ENCODE data around the gene ZNF830. TPM values are rescaled to one million over a fixed set of nuclear protein-coding genes. Genes with fewer than 3 reads are reported as not detected.

ZNF830 gene
- polyA plus RNA-seq, 3 donors: 2.1 to 4.7 (median 4.2) TPM

DNA sequence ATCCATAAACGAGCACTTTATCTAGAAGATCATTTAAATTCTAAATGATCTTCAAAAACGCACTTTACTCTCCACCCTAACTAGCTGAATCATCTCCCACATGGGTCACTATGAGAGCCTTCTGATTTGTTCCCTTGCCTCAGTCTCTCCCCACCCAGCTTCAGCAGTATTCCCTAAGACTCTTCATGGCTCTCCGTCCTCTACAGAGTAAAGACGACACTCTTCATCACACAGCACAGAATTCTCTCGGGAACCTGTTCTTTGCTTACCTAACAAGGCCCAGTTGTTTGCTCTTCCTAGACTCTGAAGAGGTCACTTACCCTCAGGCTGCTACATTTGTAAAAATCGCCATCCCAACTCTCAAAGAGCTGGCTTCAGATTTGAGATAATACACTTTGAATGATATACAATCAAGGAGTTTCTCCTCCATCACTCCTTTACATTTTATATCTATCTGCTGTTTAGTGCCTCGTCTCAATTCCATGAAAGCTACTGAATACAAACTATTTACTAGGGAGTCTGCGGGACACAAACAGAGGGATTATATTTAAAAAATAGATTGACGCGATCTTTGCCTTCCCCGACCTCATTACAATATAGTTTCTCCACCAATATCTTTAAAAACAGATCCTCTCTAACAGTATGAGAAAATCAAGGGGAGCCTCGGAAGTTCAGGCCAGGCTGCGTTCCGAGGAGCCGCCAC is 18.5 kb downstream of the ZNF830 start:
- H3K4me1 ChIP-seq (ENCODE audit: control insufficient read depth in 1 of 2, insufficient read depth in 2 of 2, low read length in 2 of 2): peaks cover 16 to 22% of the 10 kb centered on the region in 2 donors
- H3K9me3 ChIP-seq (replicated peaks in 1 of 2; ENCODE audit: control insufficient read depth in 1 of 2, insufficient read depth in 1 of 2, low read length in 2 of 2): no peaks in the 10 kb centered on the region
- H3K36me3 Mint-ChIP-seq: peaks cover 18% of the 10 kb centered on the region in 2 donors
- H4K20me1 ChIP-seq (ENCODE audit: insufficient read depth, low read length): no peaks in the 10 kb centered on the region
- DNase-seq: no peak
- peak overlapping the region; percentile 84 to 96 (median 94) for H3K27ac Mint-ChIP-seq
- TF ChIP-seq, protein P1, sequence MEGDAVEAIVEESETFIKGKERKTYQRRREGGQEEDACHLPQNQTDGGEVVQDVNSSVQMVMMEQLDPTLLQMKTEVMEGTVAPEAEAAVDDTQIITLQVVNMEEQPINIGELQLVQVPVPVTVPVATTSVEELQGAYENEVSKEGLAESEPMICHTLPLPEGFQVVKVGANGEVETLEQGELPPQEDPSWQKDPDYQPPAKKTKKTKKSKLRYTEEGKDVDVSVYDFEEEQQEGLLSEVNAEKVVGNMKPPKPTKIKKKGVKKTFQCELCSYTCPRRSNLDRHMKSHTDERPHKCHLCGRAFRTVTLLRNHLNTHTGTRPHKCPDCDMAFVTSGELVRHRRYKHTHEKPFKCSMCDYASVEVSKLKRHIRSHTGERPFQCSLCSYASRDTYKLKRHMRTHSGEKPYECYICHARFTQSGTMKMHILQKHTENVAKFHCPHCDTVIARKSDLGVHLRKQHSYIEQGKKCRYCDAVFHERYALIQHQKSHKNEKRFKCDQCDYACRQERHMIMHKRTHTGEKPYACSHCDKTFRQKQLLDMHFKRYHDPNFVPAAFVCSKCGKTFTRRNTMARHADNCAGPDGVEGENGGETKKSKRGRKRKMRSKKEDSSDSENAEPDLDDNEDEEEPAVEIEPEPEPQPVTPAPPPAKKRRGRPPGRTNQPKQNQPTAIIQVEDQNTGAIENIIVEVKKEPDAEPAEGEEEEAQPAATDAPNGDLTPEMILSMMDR (IDR thresholded peaks at IDR 0.05): no peak
- H3K9me3 Mint-ChIP-seq: no peaks in the 10 kb centered on the region
- H3K27me3 Mint-ChIP-seq (ENCODE audit: low read depth in 3 of 3): peaks cover 0 to 4% (median 3%) of the 10 kb centered on the region in 3 donors
- intact Hi-C loops (cut with micrococcal nuclease): loop anchor here in 1 of 2 donors (5.0 kb wide), 1 partner anchor 108 kb away; no protein-coding TSS in a partner anchor
- peaks cover 35% of the 10 kb centered on the region for H3K79me2 ChIP-seq (ENCODE audit: insufficient read depth, low read length)
- H3K4me2 ChIP-seq (replicated peaks; ENCODE audit: extremely low read depth, low read length, poor library complexity, severe bottlenecking): peak overlapping the region; percentile 80
- 38% methylated on average over 11 of the region's 15 CpGs for WGBS (ENCODE audit: insufficient coverage)
- H2AFZ ChIP-seq (ENCODE audit: insufficient read depth, low read depth, low read length, poor library complexity, severe bottlenecking): peak overlapping the region; percentile 87
- H3K4me3 Mint-ChIP-seq: peak overlapping the region; percentile 81 to 93
- peaks cover 9 to 21% of the 10 kb centered on the region in 2 donors for H3K36me3 ChIP-seq (replicated peaks in 1 of 2; ENCODE audit: control insufficient read depth in 1 of 2, insufficient read depth in 2 of 2, low read length in 2 of 2)
- H3K9ac ChIP-seq (ENCODE audit: insufficient read depth, low read length, poor library complexity, severe bottlenecking): peak overlapping the region; percentile 98
- peak overlapping the region; percentile 68 to 86 (median 83) for H3K4me3 ChIP-seq (replicated peaks in 1 of 3; ENCODE audit: low read depth in 2 of 3, low read length in 3 of 3)
- H3K27ac ChIP-seq (ENCODE audit: low read depth in 1 of 2, low read length in 2 of 2): peak overlapping the region; percentile 23 to 94
- peaks cover 29% of the 10 kb centered on the region for H3K4me1 Mint-ChIP-seq
- no peaks in the 10 kb centered on the region for H3K27me3 ChIP-seq (ENCODE audit: control insufficient read depth in 2 of 2, insufficient read depth in 2 of 2, low read length in 2 of 2)

DNA sequence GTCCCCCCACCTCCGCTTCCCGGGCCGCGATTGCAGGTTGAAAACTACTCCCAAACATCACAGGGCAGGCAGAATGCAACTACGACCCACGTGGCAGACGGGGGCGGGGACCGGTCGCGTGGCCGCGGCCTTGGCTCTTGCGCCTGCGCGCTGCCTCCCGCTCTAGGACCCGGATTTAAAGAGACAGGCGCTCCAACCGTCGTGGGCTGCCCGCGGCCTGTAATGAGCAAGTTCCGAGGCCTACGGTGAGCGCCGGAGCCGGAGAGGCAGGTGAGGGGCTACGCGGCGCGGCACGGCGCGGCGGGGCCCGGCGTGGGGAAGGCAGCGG is 19.0 kb downstream of the ZNF830 start, which contains the start of gene LIG3:
Gene LIG3 (plus strand): TSS at position 160 of the 328 bp plus-strand sequence. CDS start 2,494 bp downstream, outside the sequence.
- Histone ChIP-seq H3K9me3 (replicated peaks in 1 of 2; ENCODE audit: control insufficient read depth in 1 of 2, insufficient read depth in 1 of 2, low read length in 2 of 2) (no peaks in the 10 kb centered on the region), H3K27me3 (ENCODE audit: control insufficient read depth in 2 of 2, insufficient read depth in 2 of 2, low read length in 2 of 2) (no peaks in the 10 kb centered on the region), H4K20me1 (ENCODE audit: insufficient read depth, low read length) (no peaks in the 10 kb centered on the region), H3K27ac (ENCODE audit: low read depth in 1 of 2, low read length in 2 of 2) (peak within 1 kb of the TSS; percentile 94), H3K4me2 (replicated peaks; ENCODE audit: extremely low read depth, low read length, poor library complexity, severe bottlenecking) (peak within 1 kb of the TSS; percentile 80), H3K4me3 (replicated peaks in 1 of 3; ENCODE audit: low read depth in 2 of 3, low read length in 3 of 3) (peak within 1 kb of the TSS; percentile 68 to 86 (median 83)), H3K4me1 (ENCODE audit: control insufficient read depth in 1 of 2, insufficient read depth in 2 of 2, low read length in 2 of 2) (peaks cover 16 to 22% of the 10 kb centered on the region in 2 donors), H3K36me3 (replicated peaks in 1 of 2; ENCODE audit: control insufficient read depth in 1 of 2, insufficient read depth in 2 of 2, low read length in 2 of 2) (peaks cover 9 to 27% of the 10 kb centered on the region in 2 donors), H2AFZ (ENCODE audit: insufficient read depth, low read depth, low read length, poor library complexity, severe bottlenecking) (peak within 1 kb of the TSS; percentile 87), H3K9ac (ENCODE audit: insufficient read depth, low read length, poor library complexity, severe bottlenecking) (peak within 1 kb of the TSS; percentile 98), H3K79me2 (ENCODE audit: insufficient read depth, low read length) (peaks cover 39% of the 10 kb centered on the region)
- Mint-ChIP-seq H3K9me3 (no peaks in the 10 kb centered on the region), H3K27ac (peak within 1 kb of the TSS; percentile 88 to 96 (median 95)), H3K36me3 (peaks cover 21 to 23% of the 10 kb centered on the region in 2 donors), H3K27me3 (ENCODE audit: low read depth in 3 of 3) (peaks cover 0 to 4% (median 3%) of the 10 kb centered on the region in 3 donors), H3K4me1 (peaks cover 29% of the 10 kb centered on the region), H3K4me3 (peak within 1 kb of the TSS; percentile 82 to 93)
- intact Hi-C loops (cut with micrococcal nuclease): loop anchor here in 1 of 2 donors (5.0 kb wide), 1 partner anchor 107 kb away; no protein-coding TSS in a partner anchor
- WGBS (ENCODE audit: insufficient coverage): under 1% methylated on average over 39 of the region's 39 CpGs
- TF ChIP-seq, protein P1 (IDR thresholded peaks at IDR 0.05): no peak
- peak; percentile 86 to 91 (median 86) for DNase-seq
